Lung (tissue), 12 donors: ENCODE results near the gene LEUTX. TPM values are rescaled to one million over a fixed set of nuclear protein-coding genes. Genes with fewer than 3 reads are reported as not detected.
"Not testable (repeated sequence)": the region's sequence is repeated elsewhere in the genome, so short reads cannot be mapped to it uniquely, and the experiment has no call there.

ENCODE experiments used
- ATAC-seq: fragments of 200-7000 bp; cut with Tn5 transposase; one replicate; pipeline ENCODE4 v1.9.1; 2020; ENCODE audit warnings: moderate number of reproducible peaks; ENCODE audit not compliant: insufficient read depth, low FRiP score
- DNase-seq, 3 donors: peaks; one replicate each; pipeline ENCODE4 v3.0.0-alpha.2; 2013 to 2017
- H3K27ac ChIP-seq, 2 donors: one replicate each; pipeline ENCODE4 v1.5.1; 2013; ENCODE audit warnings: mild to moderate bottlenecking in 2 of 2, moderate library complexity in 2 of 2, control low read depth in 1 of 2, inconsistent platforms in 1 of 2, low read depth in 1 of 2, low read length in 1 of 2
- H3K27me3 ChIP-seq, 3 donors: one replicate each; pipeline ENCODE4 v1.5.1; 2013; ENCODE audit warnings: low read length in 2 of 3; ENCODE audit not compliant: control insufficient read depth in 3 of 3, insufficient read depth in 3 of 3
- H3K36me3 ChIP-seq, 4 donors: one replicate each; pipeline ENCODE4 v1.5.1; 2013; ENCODE audit warnings: low read length in 4 of 4, mild to moderate bottlenecking in 1 of 4, moderate library complexity in 1 of 4; ENCODE audit not compliant: control insufficient read depth in 4 of 4, insufficient read depth in 4 of 4
- H3K4me1 ChIP-seq, 5 donors: one replicate each; pipeline ENCODE4 v1.5.1; 2013; ENCODE audit warnings: low read length in 5 of 5, mild to moderate bottlenecking in 2 of 5, moderate library complexity in 1 of 5; ENCODE audit not compliant: control insufficient read depth in 5 of 5, insufficient read depth in 5 of 5
- H3K4me3 ChIP-seq: one replicate; pipeline ENCODE4 v1.5.1; 2013; ENCODE audit warnings: mild to moderate bottlenecking, control low read depth, moderate library complexity
- H3K9ac ChIP-seq, 2 donors: one replicate each; pipeline ENCODE4 v1.5.1; 2013; ENCODE audit warnings: low read length in 2 of 2, control low read depth in 1 of 2; ENCODE audit not compliant: insufficient read depth in 1 of 2
- H3K9me3 ChIP-seq, 4 donors: one replicate each; pipeline ENCODE4 v1.5.1; 2013; ENCODE audit warnings: low read length in 3 of 4, mild to moderate bottlenecking in 1 of 4, moderate library complexity in 1 of 4; ENCODE audit not compliant: control insufficient read depth in 4 of 4, insufficient read depth in 3 of 4
- CTCF ChIP-seq: IDR thresholded peaks from 2 replicates; pipeline ENCODE4 v1.5.1; 2012; ENCODE audit warnings: mild to moderate bottlenecking; ENCODE audit errors: control extremely low read depth, extremely low read depth
- WGBS, 2 donors: extraction: QIAGEN DNeasy Blood & Tissue Kit; methylation state at CpG; one replicate each; pipeline ENCODE4 v1.1.7; 2013; 5-methylcytosine and 5-hydroxymethylcytosine counted together
- polyA plus RNA-seq, 2 donors: library from polyadenylated mRNA; stranded (reverse); fragments of 200-250 nt; gene quantifications; one replicate each; pipeline ENCODE4 v1.2.1, GENCODE V29; 2013
- total RNA-seq, 2 donors: library from RNA; depleted of rRNA in 1 of 2; stranded (reverse); fragments of >200 nt in 1 of 2; gene quantifications; one replicate each; pipeline ENCODE4 v1.2.1, GENCODE V29; 2014 to 2021
- donor health status: control.
- donor health status: control.
- donor health status: Bipolar disorder and iron deficiency.
- donor health status: healthy.
- donor health status: DM: yes; HTN: yes; CAD: no.

Gene LEUTX
- total and polyA plus RNA-seq, 4 donors = not detected

- no peaks in the 10 kb centered on the region for H3K36me3 ChIP-seq
- DNase-seq = no peak
- WGBS, 2 donors = 84 to 86% methylated on average over 5 of the region's 5 CpGs
- H3K9ac ChIP-seq = no peak overlapping the region
- no peaks in the 10 kb centered on the region for H3K9me3 ChIP-seq
- no peak for ATAC-seq
- H3K27me3 ChIP-seq = peaks cover 0 to 4% (median 0%) of the 10 kb centered on the region in 3 donors
- TF ChIP-seq CTCF = no peak
- no peak overlapping the region for H3K4me3 ChIP-seq
- H3K27ac ChIP-seq = no peak overlapping the region
- no peaks in the 10 kb centered on the region for H3K4me1 ChIP-seq
Measured at GRCh38 chr19:39807846-39808364, 29.3 kb downstream of the LEUTX start.

- DNase-seq, H3K9ac ChIP-seq, H3K27ac ChIP-seq, H3K4me1 ChIP-seq, H3K27me3 ChIP-seq, H3K9me3 ChIP-seq, H3K4me3 ChIP-seq, H3K36me3 ChIP-seq, ATAC-seq: not testable (repeated sequence)
- 88 to 94% methylated on average over 7 of the region's 7 CpGs for WGBS, 2 donors
Measured at GRCh38 chr19:39808688-39809087, 30.0 kb downstream of the LEUTX start.

GRCh38 chr19:39809368-39809767, 30.7 kb downstream of the LEUTX start:
- Histone ChIP-seq H3K27me3 (no peaks in the 10 kb centered on the region), H3K9ac (no peak overlapping the region), H3K27ac (no peak overlapping the region), H3K4me1 (no peaks in the 10 kb centered on the region), H3K4me3 (no peak overlapping the region), H3K9me3 (no peaks in the 10 kb centered on the region), H3K36me3 (no peaks in the 10 kb centered on the region)
- DNase-seq = no peak
- 93 to 98% methylated on average over 4 of the region's 4 CpGs for WGBS, 2 donors
- no peak for ATAC-seq
- TF ChIP-seq CTCF = no peak

GRCh38 chr19:39810424-39810823, 31.8 kb downstream of the LEUTX start:
- Histone ChIP-seq H3K36me3 (no peaks in the 10 kb centered on the region), H3K4me1 (no peaks in the 10 kb centered on the region), H3K9me3 (no peaks in the 10 kb centered on the region), H3K9ac (no peak overlapping the region), H3K27me3 (no peaks in the 10 kb centered on the region), H3K4me3 (no peak overlapping the region), H3K27ac (no peak overlapping the region)
- TF ChIP-seq CTCF = no peak
- 86 to 92% methylated on average over 4 of the region's 4 CpGs for WGBS, 2 donors
- ATAC-seq = no peak
- no peak for DNase-seq
